SKM-1 (cell line): Measurements from ENCODE around the gene CLCN2.

Experiments used
- DNase-seq: peaks from one replicate; lab custom pipeline; 2025; ENCODE audit not compliant: unreplicated experiment; lab: John Stamatoyannopoulos, UW

Gene CLCN2

GRCh38 chr3:184361532-184361931, at the start of gene CLCN2, which contains the start of gene POLR2H:
Gene CLCN2 (minus strand): TSS chr3:184361605. CDS start chr3:184361479, 126 bp downstream.
Gene POLR2H (plus strand): TSS chr3:184361710. CDS start chr3:184363493, 1,783 bp downstream.
- no peak for DNase-seq

GRCh38 chr3:184409946-184410500, 48.6 kb upstream of the CLCN2 start:
- no peak for DNase-seq

- DNase-seq = no peak
These were observed 48.0 kb upstream of the CLCN2 start for GRCh38 chr3:184409331-184409926.

- no peak for DNase-seq
These were observed 43.9 kb upstream of the CLCN2 start for GRCh38 chr3:184405075-184406030.

GRCh38 chr3:184399410-184399809, 38.0 kb upstream of the CLCN2 start:
- DNase-seq = no peak

- DNase-seq = no peak
These were observed 33.9 kb upstream of the CLCN2 start for GRCh38 chr3:184395320-184395660.

GRCh38 chr3:184391266-184391665, 29.9 kb upstream of the CLCN2 start:
- no peak for DNase-seq

- no peak for DNase-seq
These were observed 28.6 kb upstream of the CLCN2 start for GRCh38 chr3:184389935-184390528.

GRCh38 chr3:184389384-184389783, 28.0 kb upstream of the CLCN2 start:
- no peak for DNase-seq

GRCh38 chr3:184388936-184389230, 27.5 kb upstream of the CLCN2 start:
- no peak for DNase-seq

- DNase-seq = no peak
These were observed 26.9 kb upstream of the CLCN2 start for GRCh38 chr3:184388164-184388935.

- no peak for DNase-seq
These were observed 25.8 kb upstream of the CLCN2 start for GRCh38 chr3:184387174-184387714.

GRCh38 chr3:184386047-184386806, 24.8 kb upstream of the CLCN2 start:
- DNase-seq = no peak

- no peak for DNase-seq
These were observed 23.5 kb upstream of the CLCN2 start for GRCh38 chr3:184384856-184385422.

- no peak for DNase-seq
These were observed 22.9 kb upstream of the CLCN2 start for GRCh38 chr3:184384342-184384741.

- DNase-seq = no peak
These were observed 21.8 kb upstream of the CLCN2 start for GRCh38 chr3:184383033-184383740.

GRCh38 chr3:184382326-184383032, 21.1 kb upstream of the CLCN2 start:
- no peak for DNase-seq
